ENCODE data around the gene TEX36.
"Not testable (repeated sequence)": the region's sequence is repeated elsewhere in the genome, so short reads cannot be mapped to it uniquely, and the experiment has no call there.

The TEX36 gene

DNA sequence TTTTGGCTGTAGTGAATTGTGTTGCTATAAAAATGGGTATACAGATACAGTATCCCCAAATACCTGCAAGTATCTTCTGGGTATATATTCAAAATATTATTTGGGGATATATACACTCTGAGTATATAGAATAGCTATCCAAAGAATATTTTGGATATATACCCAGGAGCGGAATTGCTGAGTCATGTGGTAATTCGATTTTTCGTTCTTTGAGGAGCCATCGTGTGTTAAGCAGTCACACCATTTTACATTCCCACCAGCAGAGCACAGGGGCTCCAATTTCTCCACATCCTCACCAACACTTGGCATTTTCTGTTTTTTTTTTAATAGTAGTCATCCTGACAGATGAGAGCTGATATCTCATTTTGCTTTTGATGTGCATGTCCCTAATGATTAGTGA, 61.9 kb downstream of the TEX36 start:
- H3K4me3 ChIP-seq (ENCODE audit: low read depth, low read length): no peak overlapping the region
- no peak for DNase-seq (ENCODE audit: low read depth)
- TF ChIP-seq, protein P1, sequence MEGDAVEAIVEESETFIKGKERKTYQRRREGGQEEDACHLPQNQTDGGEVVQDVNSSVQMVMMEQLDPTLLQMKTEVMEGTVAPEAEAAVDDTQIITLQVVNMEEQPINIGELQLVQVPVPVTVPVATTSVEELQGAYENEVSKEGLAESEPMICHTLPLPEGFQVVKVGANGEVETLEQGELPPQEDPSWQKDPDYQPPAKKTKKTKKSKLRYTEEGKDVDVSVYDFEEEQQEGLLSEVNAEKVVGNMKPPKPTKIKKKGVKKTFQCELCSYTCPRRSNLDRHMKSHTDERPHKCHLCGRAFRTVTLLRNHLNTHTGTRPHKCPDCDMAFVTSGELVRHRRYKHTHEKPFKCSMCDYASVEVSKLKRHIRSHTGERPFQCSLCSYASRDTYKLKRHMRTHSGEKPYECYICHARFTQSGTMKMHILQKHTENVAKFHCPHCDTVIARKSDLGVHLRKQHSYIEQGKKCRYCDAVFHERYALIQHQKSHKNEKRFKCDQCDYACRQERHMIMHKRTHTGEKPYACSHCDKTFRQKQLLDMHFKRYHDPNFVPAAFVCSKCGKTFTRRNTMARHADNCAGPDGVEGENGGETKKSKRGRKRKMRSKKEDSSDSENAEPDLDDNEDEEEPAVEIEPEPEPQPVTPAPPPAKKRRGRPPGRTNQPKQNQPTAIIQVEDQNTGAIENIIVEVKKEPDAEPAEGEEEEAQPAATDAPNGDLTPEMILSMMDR (IDR thresholded peaks at IDR 0.05; ENCODE audit: insufficient read depth, low read depth, low read length, missing control alignments): no peak

GRCh38 chr10:125620401-125620800, 62.6 kb downstream of the TEX36 start:
- DNase-seq (ENCODE audit: low read depth): no peak
- no peak overlapping the region for H3K4me3 ChIP-seq (ENCODE audit: low read depth, low read length)
- TF ChIP-seq, protein P1 (IDR thresholded peaks at IDR 0.05; ENCODE audit: insufficient read depth, low read depth, low read length, missing control alignments): no peak

DNA sequence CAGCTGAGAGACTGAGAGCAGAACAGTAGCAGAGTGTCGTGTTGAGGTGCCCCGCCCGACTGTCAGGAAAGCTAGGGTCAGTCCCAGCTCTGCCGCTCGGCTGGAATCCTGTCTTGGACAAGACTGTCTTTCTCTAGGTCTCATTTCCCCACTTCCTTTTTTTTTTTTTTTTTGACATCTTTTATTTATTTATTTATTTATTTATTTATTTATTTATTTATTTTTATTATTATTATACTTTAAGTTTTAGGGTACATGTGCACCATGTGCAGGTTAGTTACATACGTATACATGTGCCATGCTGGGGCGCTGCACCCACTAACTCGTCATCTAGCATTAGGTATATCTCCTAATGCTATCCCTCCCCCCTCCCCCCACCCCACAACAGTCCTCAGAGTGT, 69.9 kb downstream of the TEX36 start:
- not testable (repeated sequence) for DNase-seq (ENCODE audit: low read depth)

GRCh38 chr10:125611756-125612155, 71.2 kb downstream of the TEX36 start:
- DNase-seq (ENCODE audit: low read depth): no peak
- TF ChIP-seq, protein P1 (IDR thresholded peaks at IDR 0.05; ENCODE audit: insufficient read depth, low read depth, low read length, missing control alignments): no peak
- H3K4me3 ChIP-seq (ENCODE audit: low read depth, low read length): no peak overlapping the region

More for the DNA sequence above, 69.9 kb downstream of the TEX36 start:
- not testable (repeated sequence) for H3K4me3 ChIP-seq (ENCODE audit: low read depth, low read length)

GRCh38 chr10:125611216-125611615, 71.7 kb downstream of the TEX36 start:
- DNase-seq (ENCODE audit: low read depth): no peak
- no peak overlapping the region for H3K4me3 ChIP-seq (ENCODE audit: low read depth, low read length)
- TF ChIP-seq, protein P1 (IDR thresholded peaks at IDR 0.05; ENCODE audit: insufficient read depth, low read depth, low read length, missing control alignments): no peak

GRCh38 chr10:125609859-125610258, 73.1 kb downstream of the TEX36 start:
- no peak overlapping the region for H3K4me3 ChIP-seq (ENCODE audit: low read depth, low read length)
- TF ChIP-seq, protein P1 (IDR thresholded peaks at IDR 0.05; ENCODE audit: insufficient read depth, low read depth, low read length, missing control alignments): no peak
- DNase-seq (ENCODE audit: low read depth): no peak

- H3K4me3 ChIP-seq (ENCODE audit: low read depth, low read length): no peak overlapping the region
- TF ChIP-seq, protein P1 (IDR thresholded peaks at IDR 0.05; ENCODE audit: insufficient read depth, low read depth, low read length, missing control alignments): no peak
- no peak for DNase-seq (ENCODE audit: low read depth)
Observed at GRCh38 chr10:125608474-125608873, 74.5 kb downstream of the TEX36 start.

Data from GM12865 (cell line).